Smooth muscle cell (in vitro differentiated cells): Measurements from ENCODE around the gene SLC15A2. TPM values are rescaled to one million over a fixed set of nuclear protein-coding genes. Genes with fewer than 3 reads are reported as not detected.
A peak's percentile ranks its signal among the peaks of the same experiment; 100 is the strongest.

ENCODE experiments used
- DNase-seq: peaks from one replicate; lab custom pipeline; 2025; ENCODE audit not compliant: unreplicated experiment; lab: John Stamatoyannopoulos, UW
- H2AFZ ChIP-seq: fragments of 200-600 bp; sonication (generic); 2 replicates; pipeline ENCODE4 v1.6.0; 2016; ENCODE audit warnings: antibody characterized with exemption, low read depth, mild to moderate bottlenecking
- H3F3A ChIP-seq: fragments of 200-600 bp; sonication (generic); 2 replicates; pipeline ENCODE4 v1.6.0; 2017; ENCODE audit warnings: antibody characterized with exemption, low read depth
- H3K27ac ChIP-seq: fragments of 200-600 bp; sonication (generic); 2 replicates; pipeline ENCODE4 v1.5.1; 2016; ENCODE audit warnings: low read depth, mild to moderate bottlenecking
- H3K27me3 ChIP-seq: fragments of 200-600 bp; sonication (generic); 2 replicates; pipeline ENCODE4 v1.6.1; 2016; ENCODE audit warnings: low read depth, mild to moderate bottlenecking
- H3K36me3 ChIP-seq: fragments of 200-600 bp; sonication (generic); 2 replicates; pipeline ENCODE4 v1.5.1; 2016; ENCODE audit warnings: low read depth
- H3K4me1 ChIP-seq: fragments of 200-600 bp; sonication (generic); 2 replicates; pipeline ENCODE4 v1.5.1; 2016; ENCODE audit warnings: low read depth
- H3K4me2 ChIP-seq: fragments of 200-600 bp; sonication (generic); 2 replicates; pipeline ENCODE4 v1.6.0; 2016; ENCODE audit warnings: mild to moderate bottlenecking
- H3K4me3 ChIP-seq: fragments of 200-600 bp; sonication (generic); 2 replicates; pipeline ENCODE4 v1.5.1; 2016; ENCODE audit warnings: mild to moderate bottlenecking
- H3K79me2 ChIP-seq: fragments of 200-600 bp; sonication (generic); 2 replicates; pipeline ENCODE4 v1.6.0; 2016; ENCODE audit warnings: low read depth, mild to moderate bottlenecking
- H3K9ac ChIP-seq: fragments of 200-600 bp; sonication (generic); 2 replicates; pipeline ENCODE4 v1.6.0; 2016; ENCODE audit warnings: low read depth
- H3K9me3 ChIP-seq: fragments of 200-600 bp; sonication (generic); replicated peaks from 2 replicates; pipeline ENCODE4 v1.5.1; 2016; ENCODE audit warnings: low read depth
- H4K20me1 ChIP-seq: fragments of 200-600 bp; sonication (generic); 2 replicates; pipeline ENCODE4 v1.6.0; 2016; ENCODE audit warnings: low read depth
- WGBS: methylation state at CpG from one replicate; pipeline ENCODE4 v1.1.7; 2016; ENCODE audit warnings: low lambda C conversion rate; 5-methylcytosine and 5-hydroxymethylcytosine counted together
- polyA plus RNA-seq: library from polyadenylated mRNA; unstranded; fragments of >200 nt; fragmentation: Nextera tagmentation; extraction: Ambion mirVana; gene quantifications from 2 replicates; pipeline ENCODE4 v1.2.1, GENCODE V29; 2016
- total RNA-seq: library from RNA; depleted of rRNA; stranded (reverse); fragments of >200 nt; gene quantifications from 2 replicates; pipeline ENCODE4 v1.2.3, GENCODE V29; 2014
- TF ChIP-seq, protein P1 (sequence below): fragments of 200-600 bp; sonication (generic); IDR thresholded peaks from 2 replicates; pipeline ENCODE4 v1.5.1; 2017; ENCODE audit warnings: borderline replicate concordance, mild to moderate bottlenecking, antibody characterized with exemption; ENCODE audit not compliant: insufficient read depth, poor library complexity, severe bottlenecking

The SLC15A2 gene
- total and polyA plus RNA-seq, 2 experiments from 2014 or later: 0.07 to 0.36 TPM

DNA sequence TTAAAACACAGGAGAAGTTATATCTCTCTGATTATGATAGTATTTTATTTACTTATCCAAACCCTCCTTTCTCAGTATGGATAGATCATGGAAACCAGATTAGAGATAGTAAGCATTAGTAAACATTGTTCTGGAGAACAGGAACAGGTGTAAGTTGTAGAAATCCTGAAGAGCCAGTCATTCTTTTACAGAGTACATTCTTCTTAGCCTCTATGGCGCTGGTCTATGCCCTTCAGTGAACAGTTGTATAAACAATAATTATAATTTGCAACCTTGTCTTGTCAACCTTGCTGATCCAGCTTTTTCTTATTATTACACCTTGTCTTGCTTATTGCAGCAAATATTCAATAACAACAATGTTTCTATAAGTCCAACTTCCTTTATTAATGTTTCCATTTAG lies 47.4 kb downstream of the SLC15A2 start:
- H3K9me3 ChIP-seq: no peaks in the 10 kb centered on the region
- H3K4me3 ChIP-seq: no peak overlapping the region
- 87% methylated on average over 1 of the region's 1 CpG for WGBS
- no peaks in the 10 kb centered on the region for H3K79me2 ChIP-seq
- no peak for DNase-seq
- no peaks in the 10 kb centered on the region for H3K4me1 ChIP-seq
- H4K20me1 ChIP-seq: no peaks in the 10 kb centered on the region
- H3K4me2 ChIP-seq: no peak overlapping the region
- H3K36me3 ChIP-seq: no peaks in the 10 kb centered on the region
- TF ChIP-seq, protein P1, sequence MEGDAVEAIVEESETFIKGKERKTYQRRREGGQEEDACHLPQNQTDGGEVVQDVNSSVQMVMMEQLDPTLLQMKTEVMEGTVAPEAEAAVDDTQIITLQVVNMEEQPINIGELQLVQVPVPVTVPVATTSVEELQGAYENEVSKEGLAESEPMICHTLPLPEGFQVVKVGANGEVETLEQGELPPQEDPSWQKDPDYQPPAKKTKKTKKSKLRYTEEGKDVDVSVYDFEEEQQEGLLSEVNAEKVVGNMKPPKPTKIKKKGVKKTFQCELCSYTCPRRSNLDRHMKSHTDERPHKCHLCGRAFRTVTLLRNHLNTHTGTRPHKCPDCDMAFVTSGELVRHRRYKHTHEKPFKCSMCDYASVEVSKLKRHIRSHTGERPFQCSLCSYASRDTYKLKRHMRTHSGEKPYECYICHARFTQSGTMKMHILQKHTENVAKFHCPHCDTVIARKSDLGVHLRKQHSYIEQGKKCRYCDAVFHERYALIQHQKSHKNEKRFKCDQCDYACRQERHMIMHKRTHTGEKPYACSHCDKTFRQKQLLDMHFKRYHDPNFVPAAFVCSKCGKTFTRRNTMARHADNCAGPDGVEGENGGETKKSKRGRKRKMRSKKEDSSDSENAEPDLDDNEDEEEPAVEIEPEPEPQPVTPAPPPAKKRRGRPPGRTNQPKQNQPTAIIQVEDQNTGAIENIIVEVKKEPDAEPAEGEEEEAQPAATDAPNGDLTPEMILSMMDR: no peak
- no peaks in the 10 kb centered on the region for H3K27me3 ChIP-seq
- H3K9ac ChIP-seq: no peak overlapping the region
- no peak overlapping the region for H2AFZ ChIP-seq
- H3F3A ChIP-seq: no peaks in the 10 kb centered on the region
- H3K27ac ChIP-seq: peak overlapping the region; percentile 79

DNA sequence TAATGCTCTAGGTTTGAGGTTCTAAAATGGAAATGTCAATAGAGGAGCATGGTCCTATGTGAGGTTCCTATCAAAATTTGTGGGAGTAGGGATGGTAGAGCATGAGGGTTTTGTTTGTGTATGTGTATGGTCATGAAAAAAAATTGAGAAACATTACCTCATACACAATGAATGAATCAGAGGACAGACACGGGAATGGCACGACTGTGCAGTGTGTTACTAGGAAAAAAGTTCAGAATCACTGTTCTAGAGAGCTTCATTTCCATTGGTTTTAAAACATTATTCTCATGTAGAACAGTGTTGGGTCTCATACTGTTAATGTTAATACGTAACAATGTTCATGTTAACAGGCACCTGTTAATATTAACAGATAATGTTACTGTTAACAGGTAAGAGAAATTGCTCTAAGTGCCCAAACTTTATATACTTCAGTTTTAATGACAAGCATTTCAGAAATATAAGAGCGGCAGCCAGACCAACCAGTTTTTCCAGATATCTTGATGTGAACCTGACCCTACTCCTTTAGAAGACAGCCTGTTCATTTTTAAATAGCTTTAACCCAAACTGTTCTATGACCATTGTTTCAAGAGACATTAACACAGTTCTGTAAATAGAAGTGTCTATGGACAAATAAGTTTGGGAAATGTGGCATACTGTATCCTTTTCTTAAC lies 48.0 kb downstream of the SLC15A2 start:
- Histone ChIP-seq H3K79me2 (no peaks in the 10 kb centered on the region), H3K9me3 (no peaks in the 10 kb centered on the region), H3K4me3 (no peak overlapping the region), H2AFZ (no peak overlapping the region), H3K27me3 (no peaks in the 10 kb centered on the region), H3K36me3 (no peaks in the 10 kb centered on the region), H3K4me2 (no peak overlapping the region), H3K9ac (peak overlapping the region; percentile 36), H3F3A (no peaks in the 10 kb centered on the region), H3K27ac (peak overlapping the region; percentile 79), H3K4me1 (no peaks in the 10 kb centered on the region), H4K20me1 (no peaks in the 10 kb centered on the region)
- 75% methylated on average over 4 of the region's 4 CpGs for WGBS
- no peak for DNase-seq
- TF ChIP-seq, protein P1: no peak

DNA sequence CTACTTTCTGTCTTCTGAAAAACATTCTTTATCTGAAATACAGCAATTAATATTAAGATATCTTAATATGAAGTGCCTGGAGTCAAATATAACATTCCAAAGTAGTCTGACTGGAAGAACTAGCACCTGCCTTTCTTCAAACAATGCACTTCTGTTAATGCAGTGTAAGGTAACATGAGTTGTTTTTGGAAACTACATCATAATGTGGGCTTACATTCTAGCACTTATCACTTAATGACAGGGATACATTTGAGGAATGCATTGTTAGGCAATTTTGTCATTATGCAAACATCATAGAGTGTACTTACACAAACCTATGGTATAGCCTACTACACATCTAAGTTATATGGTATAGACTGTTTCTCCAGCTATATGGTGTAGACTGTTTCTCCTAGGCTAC lies 49.2 kb downstream of the SLC15A2 start:
- Histone ChIP-seq H3K4me1 (no peaks in the 10 kb centered on the region), H4K20me1 (no peaks in the 10 kb centered on the region), H3K4me2 (no peak overlapping the region), H3K79me2 (no peaks in the 10 kb centered on the region), H3K27me3 (no peaks in the 10 kb centered on the region), H2AFZ (no peak overlapping the region), H3K9ac (no peak overlapping the region), H3K36me3 (no peaks in the 10 kb centered on the region), H3K9me3 (no peaks in the 10 kb centered on the region), H3K4me3 (no peak overlapping the region), H3F3A (no peaks in the 10 kb centered on the region), H3K27ac (peak overlapping the region; percentile 79)
- no peak for DNase-seq
- TF ChIP-seq, protein P1: no peak

DNA sequence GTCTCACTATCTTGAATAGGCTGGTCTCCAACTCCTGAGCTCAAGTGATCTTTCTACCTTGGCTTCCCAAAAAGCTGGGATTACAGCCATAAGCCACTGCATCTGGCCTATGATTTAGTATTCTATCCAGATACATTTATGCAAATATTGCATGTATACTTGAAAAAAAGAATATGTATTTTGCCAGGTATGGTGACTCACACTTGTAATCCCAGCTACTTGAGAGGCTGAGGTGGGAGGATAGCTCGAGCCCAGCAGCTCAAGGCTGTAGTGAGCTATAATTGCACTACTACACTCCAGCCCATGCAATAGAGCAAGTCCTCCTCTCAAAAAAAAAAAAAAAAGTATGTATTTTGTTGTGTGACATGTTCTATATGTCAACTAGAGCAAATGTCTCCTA lies 54.4 kb downstream of the SLC15A2 start:
- TF ChIP-seq, protein P1: no peak
- H3F3A ChIP-seq: no peaks in the 10 kb centered on the region
- no peak overlapping the region for H3K9ac ChIP-seq
- H3K79me2 ChIP-seq: no peaks in the 10 kb centered on the region
- H2AFZ ChIP-seq: no peak overlapping the region
- DNase-seq: no peak
- H3K4me2 ChIP-seq: no peak overlapping the region
- H3K4me1 ChIP-seq: no peaks in the 10 kb centered on the region
- 95% methylated on average over 1 of the region's 1 CpG for WGBS
- no peak overlapping the region for H3K4me3 ChIP-seq
- H3K36me3 ChIP-seq: no peaks in the 10 kb centered on the region
- no peak overlapping the region for H3K27ac ChIP-seq
- H3K27me3 ChIP-seq: no peaks in the 10 kb centered on the region
- no peaks in the 10 kb centered on the region for H3K9me3 ChIP-seq
- no peaks in the 10 kb centered on the region for H4K20me1 ChIP-seq
